HEK293T (cell line): ENCODE data around the gene RHOA.
"Not testable (repeated sequence)": the region's sequence is repeated elsewhere in the genome, so short reads cannot be mapped to it uniquely, and the experiment has no call there.

Experiments used
- CTCF ChIA-PET: fragments of 350-600 bp; formaldehyde crosslinking; extraction: SDS; loops from one replicate; lab custom pipeline; 2021; ENCODE audit warnings: antibody characterized with exemption, inconsistent platforms; lab: Yijun Ruan, JAX
- POLR2A ChIA-PET: fragments of 350-600 bp; formaldehyde crosslinking; extraction: SDS; loops from one replicate; lab custom pipeline; 2020; ENCODE audit warnings: antibody characterized with exemption, inconsistent platforms; lab: Yijun Ruan, JAX
- DNase-seq: peaks from one replicate; pipeline ENCODE4 v3.0.0; 2012; ENCODE audit warnings: mixed read lengths; ENCODE audit errors: extremely low spot score
- ARNT ChIP-seq: fragments of 450-650 bp; IDR thresholded peaks from 2 replicates; pipeline ENCODE4 v1.6.1; 2017; ENCODE audit warnings: mild to moderate bottlenecking
- BHLHE40 ChIP-seq: fragments of 450-650 bp; IDR thresholded peaks from 2 replicates; pipeline ENCODE4 v1.6.1; 2016; ENCODE audit warnings: mild to moderate bottlenecking, moderate library complexity, borderline replicate concordance
- CTBP1 ChIP-seq: fragments of 450-650 bp; IDR thresholded peaks from 2 replicates; pipeline ENCODE4 v1.6.1; 2016; ENCODE audit warnings: borderline replicate concordance
- ELF4 ChIP-seq: fragments of 450-650 bp; IDR thresholded peaks from 2 replicates; pipeline ENCODE4 v1.6.1; 2017; ENCODE audit warnings: antibody characterized with exemption
- FOXA1 ChIP-seq: fragments of 450-650 bp; IDR thresholded peaks from 2 replicates; pipeline ENCODE4 v1.6.1; 2016; ENCODE audit warnings: mild to moderate bottlenecking
- FOXK2 ChIP-seq: fragments of 450-650 bp; IDR thresholded peaks from 2 replicates; pipeline ENCODE4 v1.6.1; 2016; ENCODE audit warnings: mild to moderate bottlenecking
- FOXM1 ChIP-seq: fragments of 450-650 bp; IDR thresholded peaks from 2 replicates; pipeline ENCODE4 v1.6.1; 2017; ENCODE audit warnings: mild to moderate bottlenecking, borderline replicate concordance
- HDGF ChIP-seq: fragments of 450-650 bp; IDR thresholded peaks from 2 replicates; pipeline ENCODE4 v1.6.1; 2017; ENCODE audit warnings: antibody characterized with exemption, borderline replicate concordance
- L3MBTL2 ChIP-seq: fragments of 450-650 bp; conservative IDR thresholded peaks from 2 replicates; pipeline ENCODE4 v1.6.1; 2016; ENCODE audit warnings: mild to moderate bottlenecking
- LEF1 ChIP-seq: fragments of 450-650 bp; IDR thresholded peaks from 2 replicates; pipeline ENCODE4 v1.6.1; 2017; ENCODE audit warnings: mild to moderate bottlenecking, borderline replicate concordance
- NFRKB ChIP-seq: fragments of 450-650 bp; IDR thresholded peaks from 2 replicates; pipeline ENCODE4 v1.6.1; 2016; ENCODE audit warnings: mild to moderate bottlenecking, moderate library complexity
- PKNOX1 ChIP-seq: fragments of 450-650 bp; IDR thresholded peaks from 2 replicates; pipeline ENCODE4 v1.6.1; 2016
- SP1 ChIP-seq: fragments of 450-650 bp; IDR thresholded peaks from 2 replicates; pipeline ENCODE4 v1.6.1; 2017
- SUZ12 ChIP-seq: fragments of 450-650 bp; IDR thresholded peaks from 2 replicates; pipeline ENCODE4 v1.6.1; 2016; ENCODE audit warnings: mild to moderate bottlenecking
- TARDBP ChIP-seq: fragments of 450-650 bp; IDR thresholded peaks from 2 replicates; pipeline ENCODE4 v1.6.1; 2016
- ZNF384 ChIP-seq: fragments of 450-650 bp; IDR thresholded peaks from 2 replicates; pipeline ENCODE4 v1.6.1; 2016

RHOA gene

GRCh38 chr3:49401766-49402165 is 10.0 kb downstream of the RHOA start:
- CTCF ChIA-PET: no interaction called here

GRCh38 chr3:49399461-49399860 is 12.3 kb downstream of the RHOA start:
- no peak for DNase-seq
- no peak for TF ChIP-seq ZNF384
- TF ChIP-seq NFRKB: no peak
- TF ChIP-seq PKNOX1: no peak
- TF ChIP-seq LEF1: no peak
- no peak for TF ChIP-seq FOXA1
- no peak for TF ChIP-seq FOXK2
- TF ChIP-seq TARDBP: no peak
- TF ChIP-seq ARNT: no peak
- TF ChIP-seq HDGF: no peak
- TF ChIP-seq SP1: no peak
- TF ChIP-seq ELF4: no peak
- no peak for TF ChIP-seq FOXM1
- no peak for TF ChIP-seq CTBP1
- TF ChIP-seq BHLHE40: no peak
- ChIA-PET CTCF (interaction anchor here (0.8 kb wide), 1 partner anchor 9 kb away, joined by 4 read pairs; no protein-coding TSS in a partner anchor), POLR2A (interaction anchor here (0.9 to 1.1 kb wide), 2 partner anchors 30 to 59 kb away, joined by 3 to 5 read pairs; partner anchors contain the start of genes NICN1 and USP4)

More at GRCh38 chr3:49401766-49402165, 10.0 kb downstream of the RHOA start:
- POLR2A ChIA-PET: interaction anchor here (2.3 kb wide), 1 partner anchor 10 kb away, joined by 8 read pairs; the partner anchor contains the start of genes RHOA and TCTA
- DNase-seq: no peak
- TF ChIP-seq CTBP1: no peak
- no peak for TF ChIP-seq FOXA1
- TF ChIP-seq FOXM1: no peak
- TF ChIP-seq LEF1: no peak
- no peak for TF ChIP-seq SP1
- no peak for TF ChIP-seq NFRKB
- TF ChIP-seq ARNT: no peak
- TF ChIP-seq ZNF384: no peak
- TF ChIP-seq PKNOX1: no peak
- no peak for TF ChIP-seq SUZ12
- TF ChIP-seq FOXK2: no peak
- TF ChIP-seq HDGF: no peak
- TF ChIP-seq ELF4: no peak
- no peak for TF ChIP-seq L3MBTL2
- TF ChIP-seq TARDBP: no peak
- TF ChIP-seq BHLHE40: no peak

- TF ChIP-seq TARDBP (no peak), PKNOX1 (no peak), SUZ12 (no peak), HDGF (no peak), BHLHE40 (no peak), ELF4 (no peak), NFRKB (no peak), CTBP1 (no peak), SP1 (no peak), FOXK2 (no peak), L3MBTL2 (no peak), ZNF384 (no peak), ARNT (no peak), FOXM1 (no peak), LEF1 (no peak), FOXA1 (no peak)
- ChIA-PET CTCF (no interaction called here), POLR2A (interaction anchor here (1.2 kb wide), 1 partner anchor 14 kb away, joined by 3 read pairs; the partner anchor contains the start of gene RHOA)
- DNase-seq: peak; percentile 60
Measured at GRCh38 chr3:49397470-49397869, 14.3 kb downstream of the RHOA start.

- ChIA-PET CTCF (interaction anchor here (0.7 kb wide), 1 partner anchor 157 kb away, joined by 4 read pairs; no protein-coding TSS in a partner anchor), POLR2A (interaction anchor here (1.4 kb wide), 1 partner anchor 21 kb away, joined by 4 read pairs; the partner anchor contains the start of genes RHOA and TCTA)
- not testable (repeated sequence) for DNase-seq
Measured at GRCh38 chr3:49391310-49391709, 20.5 kb downstream of the RHOA start.

- no peak for DNase-seq
- TF ChIP-seq SP1: no peak
- no peak for TF ChIP-seq L3MBTL2
- ChIA-PET POLR2A (interaction anchor here (2.0 kb wide), 1 partner anchor 49 kb away, joined by 10 read pairs; the partner anchor contains the start of gene USP4), CTCF (interaction anchor here (0.6 to 1.0 kb wide), 2 partner anchors 11 to 15 kb away, joined by 3 to 4 read pairs; no protein-coding TSS in a partner anchor)
Measured at GRCh38 chr3:49389297-49389696, 22.5 kb downstream of the RHOA start.

GRCh38 chr3:49388289-49388820 is 23.4 kb downstream of the RHOA start:
- POLR2A ChIA-PET: interaction anchor here (1.2 to 2.0 kb wide), 2 partner anchors 30 to 48 kb away, joined by 3 to 10 read pairs; partner anchors contain the start of gene USP4
- no peak for DNase-seq
- no peak for TF ChIP-seq TARDBP
- no peak for TF ChIP-seq FOXA1
- TF ChIP-seq PKNOX1: no peak
- no peak for TF ChIP-seq NFRKB
- no peak for TF ChIP-seq L3MBTL2
- TF ChIP-seq LEF1: no peak
- no peak for TF ChIP-seq ZNF384
- CTCF ChIA-PET: no interaction called here
